DOHH2 (cell line): ENCODE measurements around the gene RAC2.

ENCODE experiments used
- H3F3A ChIP-seq: fragments of 200-600 bp; sonication (generic), shearing (Covaris generic); 2 replicates; pipeline ENCODE4 v1.6.0; 2016; ENCODE audit warnings: antibody characterized with exemption, mild to moderate bottlenecking; ENCODE audit not compliant: control insufficient read depth, insufficient read depth
- H3K27ac ChIP-seq: fragments of 200-600 bp; sonication (generic); 2 replicates; pipeline ENCODE4 v1.5.1; 2014; ENCODE audit warnings: low read depth, mild to moderate bottlenecking, low read length, moderate library complexity
- H3K27me3 ChIP-seq: fragments of 200-600 bp; sonication (generic); 2 replicates; pipeline ENCODE4 v1.6.1; 2014; ENCODE audit warnings: mild to moderate bottlenecking, low read length, mixed read lengths; ENCODE audit not compliant: control insufficient read depth
- H3K36me3 ChIP-seq: fragments of 200-600 bp; sonication (generic); 2 replicates; pipeline ENCODE4 v1.6.1; 2014; ENCODE audit warnings: mild to moderate bottlenecking, low read length, moderate library complexity, mixed read lengths; ENCODE audit not compliant: control insufficient read depth
- H3K4me1 ChIP-seq: fragments of 200-600 bp; sonication (generic); 2 replicates; pipeline ENCODE4 v1.6.1; 2014; ENCODE audit warnings: mild to moderate bottlenecking, low read length, mixed read lengths; ENCODE audit not compliant: control insufficient read depth
- H3K4me2 ChIP-seq: fragments of 200-600 bp; sonication (generic); 2 replicates; pipeline ENCODE4 v1.6.0; 2014; ENCODE audit warnings: mild to moderate bottlenecking, low read length, moderate library complexity
- H3K4me3 ChIP-seq: fragments of 200-600 bp; sonication (generic); 2 replicates; pipeline ENCODE4 v1.5.1; 2014; ENCODE audit warnings: mild to moderate bottlenecking, low read length, mixed read lengths
- H3K79me2 ChIP-seq: fragments of 200-600 bp; sonication (generic); 2 replicates; pipeline ENCODE4 v1.6.1; 2014; ENCODE audit warnings: mild to moderate bottlenecking, low read length, mixed read lengths; ENCODE audit not compliant: control insufficient read depth
- H3K9me2 ChIP-seq: fragments of 200-600 bp; sonication (generic); replicated peaks from 2 replicates; pipeline ENCODE4 v1.6.1; 2014; ENCODE audit warnings: mild to moderate bottlenecking, low read length, mixed read lengths; ENCODE audit not compliant: control insufficient read depth
- H3K9me3 ChIP-seq: fragments of 200-600 bp; sonication (generic); 2 replicates; pipeline ENCODE4 v1.6.1; 2014; ENCODE audit warnings: antibody characterized with exemption, low read length, mixed read lengths; ENCODE audit not compliant: control insufficient read depth, insufficient read depth
- H4K20me1 ChIP-seq: fragments of 200-600 bp; sonication (generic); 2 replicates; pipeline ENCODE4 v1.6.0; 2014; ENCODE audit warnings: low read depth, mild to moderate bottlenecking, antibody characterized with exemption, low read length, moderate library complexity; ENCODE audit not compliant: control insufficient read depth, insufficient read depth
- CTCF ChIP-seq: fragments of 200-600 bp; sonication (generic); IDR thresholded peaks from one replicate; pipeline ENCODE4 v1.5.1; 2014; ENCODE audit warnings: antibody characterized with exemption, mild to moderate bottlenecking, low read depth, low read length; ENCODE audit not compliant: poor library complexity, severe bottlenecking
- EZH2phosphoT487 ChIP-seq: fragments of 200-600 bp; sonication (generic); IDR thresholded peaks from 2 replicates; pipeline ENCODE4 v1.6.1; 2017; ENCODE audit warnings: borderline replicate concordance, mild to moderate bottlenecking, antibody characterized with exemption, low read length, moderate library complexity, mixed read lengths

RAC2 gene

GRCh38 chr22:37275134-37275533, 31.1 kb upstream of the RAC2 start:
- no peaks in the 10 kb centered on the region for H3K79me2 ChIP-seq
- H3K4me3 ChIP-seq: peak overlapping the region; percentile 39
- H3F3A ChIP-seq: peaks cover 5% of the 10 kb centered on the region
- H3K27ac ChIP-seq: peak overlapping the region; percentile 66
- no peaks in the 10 kb centered on the region for H3K9me2 ChIP-seq
- peak overlapping the region; percentile 63 for H3K4me2 ChIP-seq
- no peaks in the 10 kb centered on the region for H3K9me3 ChIP-seq
- no peaks in the 10 kb centered on the region for H3K36me3 ChIP-seq
- no peaks in the 10 kb centered on the region for H4K20me1 ChIP-seq
- H3K27me3 ChIP-seq: no peaks in the 10 kb centered on the region
- H3K4me1 ChIP-seq: peaks cover 78% of the 10 kb centered on the region
- no peak for TF ChIP-seq CTCF
- no peak for TF ChIP-seq EZH2phosphoT487

GRCh38 chr22:37274380-37274862, 30.4 kb upstream of the RAC2 start:
- peak overlapping the region; percentile 63 for H3K4me2 ChIP-seq
- H3K9me3 ChIP-seq: no peaks in the 10 kb centered on the region
- peaks cover 9% of the 10 kb centered on the region for H3F3A ChIP-seq
- no peaks in the 10 kb centered on the region for H3K9me2 ChIP-seq
- no peaks in the 10 kb centered on the region for H3K36me3 ChIP-seq
- no peaks in the 10 kb centered on the region for H3K27me3 ChIP-seq
- no peaks in the 10 kb centered on the region for H4K20me1 ChIP-seq
- peaks cover 81% of the 10 kb centered on the region for H3K4me1 ChIP-seq
- no peaks in the 10 kb centered on the region for H3K79me2 ChIP-seq
- no peak for TF ChIP-seq EZH2phosphoT487
- no peak for TF ChIP-seq CTCF
- H3K4me3 ChIP-seq: peak overlapping the region; percentile 39
- H3K27ac ChIP-seq: peak overlapping the region; percentile 66

DNA sequence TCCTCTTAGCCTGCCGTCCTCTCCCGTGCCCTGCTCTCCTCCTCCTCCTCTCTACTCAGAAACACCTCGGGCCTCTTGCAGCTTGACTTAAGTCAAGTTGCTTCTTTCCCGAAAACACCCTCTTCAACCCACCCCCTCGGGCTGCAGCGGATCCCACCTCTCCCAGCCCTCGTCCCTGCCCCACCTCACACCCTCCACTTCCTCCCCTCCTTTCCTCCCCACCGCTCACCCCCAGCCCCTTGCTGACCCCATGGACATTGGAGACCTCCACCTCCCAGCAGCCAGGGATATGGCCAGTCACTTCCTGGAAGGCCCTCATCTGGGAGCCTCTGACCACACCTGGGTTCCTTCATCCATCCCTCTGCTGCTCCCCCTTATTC, 29.8 kb upstream of the RAC2 start:
- Histone ChIP-seq H3K9me3 (no peaks in the 10 kb centered on the region), H3K27me3 (no peaks in the 10 kb centered on the region), H3K79me2 (no peaks in the 10 kb centered on the region), H3F3A (peaks cover 12% of the 10 kb centered on the region), H3K4me2 (peak overlapping the region; percentile 63), H4K20me1 (no peaks in the 10 kb centered on the region), H3K27ac (peak overlapping the region; percentile 66), H3K36me3 (no peaks in the 10 kb centered on the region), H3K4me1 (peaks cover 81% of the 10 kb centered on the region), H3K4me3 (peak overlapping the region; percentile 39), H3K9me2 (no peaks in the 10 kb centered on the region)
- TF ChIP-seq EZH2phosphoT487 (no peak), CTCF (no peak)
